Glutamatergic neuron (in vitro differentiated cells): ENCODE measurements around the gene HSD3B1. TPM values are rescaled to one million over a fixed set of nuclear protein-coding genes. Genes with fewer than 3 reads are reported as not detected.

ENCODE experiments used
- DNase-seq: peaks from one replicate; pipeline ENCODE4 v3.0.0; 2022
- H3K27ac Mint-ChIP-seq: one replicate; pipeline ENCODE4 v1.8.0; 2020; ENCODE audit warnings: mild to moderate bottlenecking, mixed read lengths, inconsistent platforms; ENCODE audit not compliant: unreplicated experiment
- H3K27me3 Mint-ChIP-seq: one replicate; pipeline ENCODE4 v1.8.0; 2020; ENCODE audit warnings: mild to moderate bottlenecking, moderate library complexity, mixed read lengths, inconsistent platforms; ENCODE audit not compliant: unreplicated experiment
- H3K36me3 Mint-ChIP-seq: one replicate; pipeline ENCODE4 v1.8.0; 2020; ENCODE audit warnings: mild to moderate bottlenecking, mixed read lengths, inconsistent platforms; ENCODE audit not compliant: unreplicated experiment
- H3K4me1 Mint-ChIP-seq: one replicate; pipeline ENCODE4 v1.8.0; 2020; ENCODE audit warnings: mild to moderate bottlenecking, low read depth, mixed read lengths, inconsistent platforms; ENCODE audit not compliant: unreplicated experiment
- H3K4me3 Mint-ChIP-seq: one replicate; pipeline ENCODE4 v1.8.0; 2020; ENCODE audit warnings: mild to moderate bottlenecking, mixed read lengths, inconsistent platforms; ENCODE audit not compliant: unreplicated experiment
- H3K9me3 Mint-ChIP-seq: one replicate; pipeline ENCODE4 v1.8.0; 2020; ENCODE audit warnings: mild to moderate bottlenecking, moderate library complexity, mixed read lengths, inconsistent platforms; ENCODE audit not compliant: unreplicated experiment
- CTCF ChIP-seq: fragments of 200-600 bp; sonication (generic); IDR thresholded peaks from one replicate; pipeline ENCODE4 v1.5.0; 2021; ENCODE audit not compliant: partially characterized antibody, unreplicated experiment
- total RNA-seq: library from RNA; stranded (reverse); fragmentation: NEBNext Ultra II Directional; extraction: Animal tissue kit (Norgen Biotek cat#: 25700); gene quantifications from one replicate; pipeline ENCODE4 v1.2.1, GENCODE V29; 2021; ENCODE audit not compliant: unreplicated experiment

The HSD3B1 gene
- total RNA-seq, 1 donor from 2014 or later = not detected

- no peak overlapping the region for H3K27ac Mint-ChIP-seq
- no peak for TF ChIP-seq CTCF
- H3K4me3 Mint-ChIP-seq = no peak overlapping the region
- DNase-seq = no peak
- H3K9me3 Mint-ChIP-seq = no peaks in the 10 kb centered on the region
- peaks cover 6% of the 10 kb centered on the region for H3K27me3 Mint-ChIP-seq
- H3K36me3 Mint-ChIP-seq = no peaks in the 10 kb centered on the region
- H3K4me1 Mint-ChIP-seq = peaks cover 3% of the 10 kb centered on the region
Measured at GRCh38 chr1:119472080-119472818, 34.8 kb upstream of the HSD3B1 start.

GRCh38 chr1:119472819-119473175, 34.2 kb upstream of the HSD3B1 start:
- no peaks in the 10 kb centered on the region for H3K9me3 Mint-ChIP-seq
- TF ChIP-seq CTCF = no peak
- no peak for DNase-seq
- H3K27ac Mint-ChIP-seq = no peak overlapping the region
- H3K36me3 Mint-ChIP-seq = no peaks in the 10 kb centered on the region
- peaks cover 3% of the 10 kb centered on the region for H3K4me1 Mint-ChIP-seq
- peaks cover 6% of the 10 kb centered on the region for H3K27me3 Mint-ChIP-seq
- no peak overlapping the region for H3K4me3 Mint-ChIP-seq

- peaks cover 2% of the 10 kb centered on the region for H3K9me3 Mint-ChIP-seq
- no peak overlapping the region for H3K27ac Mint-ChIP-seq
- H3K4me1 Mint-ChIP-seq = peaks cover 5% of the 10 kb centered on the region
- no peak overlapping the region for H3K4me3 Mint-ChIP-seq
- H3K27me3 Mint-ChIP-seq = peaks cover 5% of the 10 kb centered on the region
- DNase-seq = peak; percentile 70
- peak; percentile 41 for TF ChIP-seq CTCF
- H3K36me3 Mint-ChIP-seq = no peaks in the 10 kb centered on the region
Measured at GRCh38 chr1:119475866-119476439, 31.1 kb upstream of the HSD3B1 start.

GRCh38 chr1:119477710-119478109, 29.3 kb upstream of the HSD3B1 start:
- H3K36me3 Mint-ChIP-seq = no peaks in the 10 kb centered on the region
- no peak overlapping the region for H3K27ac Mint-ChIP-seq
- H3K4me3 Mint-ChIP-seq = no peak overlapping the region
- no peak for DNase-seq
- TF ChIP-seq CTCF = no peak
- H3K27me3 Mint-ChIP-seq = peaks cover 3% of the 10 kb centered on the region
- peaks cover 2% of the 10 kb centered on the region for H3K9me3 Mint-ChIP-seq
- peaks cover 5% of the 10 kb centered on the region for H3K4me1 Mint-ChIP-seq

- no peak for TF ChIP-seq CTCF
- H3K4me3 Mint-ChIP-seq = no peak overlapping the region
Measured at GRCh38 chr1:119480175-119480574, 26.8 kb upstream of the HSD3B1 start.

More at GRCh38 chr1:119480175-119480574, 26.8 kb upstream of the HSD3B1 start:
- peaks cover 5% of the 10 kb centered on the region for H3K4me1 Mint-ChIP-seq
- no peak overlapping the region for H3K27ac Mint-ChIP-seq
- no peak for DNase-seq
- no peaks in the 10 kb centered on the region for H3K36me3 Mint-ChIP-seq
- H3K27me3 Mint-ChIP-seq = peaks cover 3% of the 10 kb centered on the region
- H3K9me3 Mint-ChIP-seq = peaks cover 2% of the 10 kb centered on the region
